Measurements from ENCODE around the gene RIC8B.
A peak's percentile ranks its signal among the peaks of the same experiment; 100 is the strongest.
"Not testable (repeated sequence)": the region's sequence is repeated elsewhere in the genome, so short reads cannot be mapped to it uniquely, and the experiment has no call there.

The RIC8B gene

DNA sequence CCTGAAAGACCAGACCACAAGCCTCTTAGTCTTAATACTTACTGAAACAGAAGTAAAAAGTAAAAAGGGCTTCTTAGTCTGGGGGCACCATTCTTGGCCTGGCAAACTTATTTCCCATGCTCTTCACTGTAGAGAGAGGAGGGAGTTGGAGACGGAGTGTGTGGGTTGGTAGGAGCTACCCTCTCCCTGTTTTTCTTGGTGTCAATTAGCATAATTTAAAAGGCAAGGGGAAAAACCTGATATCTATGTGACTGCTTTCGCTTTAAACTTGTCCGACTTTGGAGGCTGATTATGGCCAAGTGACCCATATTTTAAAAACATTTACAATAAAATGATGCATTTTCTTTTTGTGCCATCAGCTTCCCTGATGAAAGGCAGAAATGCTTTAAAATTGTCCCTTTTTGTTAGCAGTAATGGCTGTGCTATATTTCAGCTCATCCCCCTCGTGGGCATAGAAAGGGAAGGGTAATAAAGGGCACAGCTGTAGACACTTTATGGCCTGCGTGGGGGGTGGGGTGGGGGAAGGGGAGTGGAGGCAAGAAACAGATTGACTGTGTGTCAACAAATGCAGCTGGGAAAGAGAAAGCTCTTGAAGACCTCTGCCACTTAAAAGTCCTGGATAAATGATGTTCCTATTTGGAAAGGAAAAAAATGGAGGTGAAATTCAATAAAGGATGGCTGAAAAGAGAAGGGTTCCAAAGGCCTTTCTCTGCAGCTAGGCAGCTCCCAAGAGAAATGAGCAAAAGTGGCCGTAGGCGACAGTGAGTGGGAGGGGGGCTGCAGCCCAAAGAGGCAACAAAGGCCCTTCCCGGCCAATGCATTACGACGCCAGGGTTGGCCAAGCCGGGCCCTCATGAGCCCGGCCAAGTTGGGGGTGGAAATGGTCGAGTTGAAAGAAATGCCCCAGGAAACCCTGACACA, 123.8 kb downstream of the RIC8B start:
- FAIRE-seq (no peak), DNase-seq (ENCODE audit: low spot score) (no peak)

DNA sequence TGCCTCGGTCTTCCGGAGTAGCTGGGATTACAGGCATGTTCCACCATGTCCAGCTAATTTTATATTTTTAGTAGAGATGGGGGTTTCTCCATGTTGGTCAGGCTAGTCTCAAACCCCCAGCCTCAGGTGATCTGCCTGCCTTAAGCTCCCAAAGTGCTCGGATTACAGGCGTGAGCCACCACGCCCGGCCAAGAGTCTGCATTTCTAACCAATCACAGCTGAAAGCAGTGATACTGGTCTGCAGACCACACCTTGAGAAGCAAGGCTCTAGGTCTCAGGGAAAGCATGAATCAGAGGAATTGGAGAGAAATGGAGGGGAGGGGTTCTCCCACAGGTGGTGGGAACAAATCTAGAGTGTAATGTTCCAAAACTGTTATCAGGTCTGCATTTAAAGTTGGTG, 126.1 kb downstream of the RIC8B start:
- no peak for DNase-seq (ENCODE audit: low spot score)
- FAIRE-seq = no peak

DNA sequence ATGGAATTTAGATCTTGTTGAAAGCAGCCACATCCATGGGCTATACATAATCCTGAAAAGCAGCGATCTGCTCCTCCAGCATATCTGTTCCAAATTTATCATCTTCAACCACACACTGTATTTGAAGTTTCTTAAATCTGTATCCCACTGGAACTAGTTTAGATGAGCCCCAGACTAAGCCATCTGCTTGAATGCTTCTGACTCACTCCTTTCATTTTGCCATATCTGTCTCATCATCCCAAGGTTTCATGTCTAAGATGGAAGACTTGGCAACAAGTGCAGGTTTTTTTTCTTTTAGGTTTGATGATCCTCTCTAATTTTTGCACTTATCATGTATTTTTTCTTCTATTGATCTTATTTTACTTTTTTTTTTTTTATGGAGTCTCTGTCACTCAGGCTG, 126.8 kb downstream of the RIC8B start:
- no peak for DNase-seq (ENCODE audit: low spot score)
- FAIRE-seq = no peak

DNA sequence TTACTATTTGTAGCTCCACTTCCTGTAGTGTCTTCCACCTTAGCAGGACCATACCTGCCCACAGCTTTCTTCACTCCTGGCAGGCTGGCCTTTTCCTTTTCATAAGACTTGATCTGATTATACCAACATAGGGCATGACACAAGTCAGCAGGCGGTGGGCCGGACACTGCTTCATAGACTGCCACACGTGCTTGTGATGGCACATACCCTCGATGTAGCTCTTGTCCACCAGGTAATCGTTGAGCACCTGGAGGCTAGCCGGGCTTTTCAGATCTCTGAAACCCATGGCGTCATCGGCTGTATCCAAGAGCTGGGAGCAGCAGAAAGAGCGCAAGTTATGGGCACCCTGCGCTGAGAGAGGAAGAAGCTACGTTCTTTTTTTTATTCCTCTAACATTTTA, 127.6 kb downstream of the RIC8B start:
- DNase-seq (ENCODE audit: low spot score) = no peak
- no peak for FAIRE-seq

DNA sequence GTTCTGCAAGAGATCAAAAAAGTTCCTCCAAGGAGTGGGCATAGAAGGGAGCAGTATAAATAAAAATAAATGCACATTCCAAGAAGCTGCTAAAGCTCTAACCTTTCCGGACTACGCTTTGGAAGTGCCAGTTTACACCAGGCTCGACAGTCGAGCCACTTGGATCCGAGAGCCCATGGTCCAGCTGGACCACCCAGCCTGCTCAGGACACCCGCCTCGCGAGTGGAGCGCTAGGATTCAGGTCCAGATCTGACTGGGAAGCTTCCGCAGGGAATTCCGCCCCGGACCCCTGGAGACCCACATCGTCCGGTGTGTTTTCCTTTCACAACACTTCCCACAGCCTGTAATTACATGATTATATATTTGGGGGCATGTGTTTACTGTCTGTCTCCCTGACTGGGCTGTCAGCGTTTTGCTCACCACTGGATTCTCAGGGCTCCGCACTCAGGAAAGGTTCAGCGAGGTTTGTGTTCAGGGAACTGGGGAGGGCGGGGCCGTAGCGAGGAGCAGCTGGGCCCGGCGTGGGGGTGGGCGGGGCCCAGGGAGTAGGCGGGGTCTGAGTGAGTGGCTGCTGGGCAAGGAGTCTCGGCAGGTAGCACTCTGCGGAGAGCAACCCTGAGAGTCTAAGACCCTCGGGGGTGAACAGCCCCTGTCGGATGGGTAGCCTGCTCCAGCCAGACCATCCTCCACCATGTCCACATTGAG, 128.9 kb downstream of the RIC8B start:
- DNase-seq (ENCODE audit: low spot score) (no peak), FAIRE-seq (no peak)

DNA sequence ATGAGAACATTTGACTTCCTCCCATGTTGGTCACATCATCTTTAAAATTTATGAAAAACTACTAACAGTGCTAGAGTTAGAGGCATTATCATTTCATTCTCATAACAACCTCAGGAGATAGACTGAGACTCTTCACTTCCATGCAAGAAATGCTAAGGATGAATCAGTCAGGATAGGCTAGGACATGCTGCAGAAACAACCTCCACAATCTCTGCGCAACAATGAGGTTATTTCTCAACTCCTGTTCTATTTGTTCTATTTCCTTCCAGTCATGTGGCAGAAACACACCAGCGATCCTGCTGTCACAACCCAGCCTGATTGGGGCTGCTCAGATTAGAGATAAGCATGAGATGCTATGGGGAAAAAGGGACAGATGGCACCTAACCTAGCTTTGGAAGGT, 132.2 kb downstream of the RIC8B start:
- FAIRE-seq = no peak
- no peak for DNase-seq (ENCODE audit: low spot score)

DNA sequence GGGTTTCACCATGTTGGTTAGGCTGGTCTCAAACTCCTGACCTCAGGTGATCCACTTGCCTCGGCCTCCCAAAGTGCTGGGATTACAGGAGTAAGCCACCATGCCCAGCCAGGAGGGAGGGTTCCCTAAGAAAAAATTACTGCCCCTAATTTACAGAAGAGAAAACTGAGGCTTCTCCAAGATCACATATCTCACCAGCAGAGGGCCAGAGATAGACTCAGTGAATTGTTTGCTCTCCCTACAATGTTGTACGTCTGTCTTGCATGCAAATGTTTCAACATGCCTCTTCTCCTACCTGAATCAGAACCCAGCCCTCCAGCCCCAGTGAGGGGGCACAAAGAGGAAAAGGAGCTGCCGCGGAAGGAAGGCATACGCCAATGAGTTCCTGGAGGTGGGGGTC, 132.9 kb downstream of the RIC8B start:
- DNase-seq (ENCODE audit: low spot score) (no peak), FAIRE-seq (no peak)

DNA sequence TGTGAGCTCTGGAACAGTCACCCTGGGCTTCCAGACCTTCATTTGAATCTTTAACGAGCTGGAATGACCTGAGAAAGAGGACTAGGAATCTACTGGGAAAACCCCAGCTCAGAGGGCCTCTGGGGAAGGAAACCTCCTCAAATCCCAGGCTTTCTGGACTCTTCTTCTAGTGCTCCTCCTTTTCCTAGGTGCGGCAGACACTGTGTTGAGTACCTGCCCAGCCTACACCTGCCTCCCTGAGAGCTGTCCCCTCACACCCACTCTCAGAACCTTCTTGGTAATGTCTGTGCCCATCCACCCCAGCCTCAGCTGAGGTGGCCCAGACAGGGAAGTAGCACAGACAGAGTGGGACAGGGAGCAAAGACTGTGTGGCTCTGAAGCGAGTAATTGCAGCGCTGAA, 133.4 kb downstream of the RIC8B start:
- no peak for DNase-seq (ENCODE audit: low spot score)
- no peak for FAIRE-seq

DNA sequence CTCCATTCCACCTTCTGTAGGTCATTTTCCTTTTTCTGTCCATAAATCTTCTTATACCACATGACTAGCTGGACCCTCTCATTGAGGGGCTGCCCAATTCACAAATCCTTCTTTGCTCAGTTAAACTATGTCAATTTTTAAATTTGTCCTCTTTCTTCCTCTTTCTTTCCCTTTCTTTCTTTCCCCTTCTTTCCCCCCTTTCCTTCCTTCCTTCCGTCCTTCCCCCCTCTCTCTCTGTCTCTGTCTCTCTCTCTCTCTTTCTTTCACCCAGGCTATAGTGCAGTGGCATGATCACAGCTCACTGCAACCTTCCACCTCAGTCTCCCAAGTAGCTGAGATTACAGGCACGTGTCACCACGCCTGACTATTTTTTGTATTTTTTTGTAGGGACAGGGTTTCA, 134.1 kb downstream of the RIC8B start:
- DNase-seq (ENCODE audit: low spot score) (no peak), FAIRE-seq (no peak)

DNA sequence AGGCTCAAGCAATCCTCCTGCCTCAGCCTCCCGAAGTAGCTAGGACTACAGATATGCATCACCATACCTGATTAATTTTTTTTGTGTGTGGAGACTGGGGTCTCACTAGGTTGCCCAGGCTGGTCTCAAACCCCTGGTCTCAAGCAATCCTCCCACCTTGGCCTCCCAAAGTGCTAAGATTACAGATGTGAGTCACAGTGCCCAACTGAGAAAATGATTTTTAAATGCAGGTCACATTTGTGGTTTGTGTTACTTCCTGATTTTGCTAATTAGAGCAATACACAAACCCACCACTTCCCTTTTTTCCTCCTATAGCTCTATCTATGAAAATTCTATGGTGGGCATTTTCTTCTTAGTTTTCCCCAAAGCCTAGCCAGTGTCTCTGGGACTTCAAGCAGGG, 135.7 kb downstream of the RIC8B start:
- no peak for DNase-seq (ENCODE audit: low spot score)
- no peak for FAIRE-seq

DNA sequence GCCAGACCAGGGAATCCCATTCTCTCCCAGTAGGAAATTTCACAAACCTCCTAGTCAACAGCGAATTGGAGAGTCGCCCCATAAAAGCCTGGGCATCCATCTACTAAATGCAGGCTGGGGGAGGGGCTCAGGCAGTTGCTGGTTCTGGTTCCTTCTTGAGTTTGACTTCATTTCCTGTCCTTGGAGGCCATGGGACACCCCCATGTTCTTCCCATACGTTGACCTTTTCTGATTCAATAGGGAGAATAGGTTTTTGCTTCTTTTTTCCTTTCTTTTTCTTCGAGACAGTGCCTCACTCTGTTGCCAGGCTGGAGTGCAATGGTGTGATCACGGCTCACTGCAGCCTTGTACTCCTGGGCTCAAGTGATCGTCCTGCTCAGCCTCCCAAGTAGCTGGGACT, 137.1 kb downstream of the RIC8B start:
- DNase-seq (ENCODE audit: low spot score) = no peak
- no peak for FAIRE-seq

DNA sequence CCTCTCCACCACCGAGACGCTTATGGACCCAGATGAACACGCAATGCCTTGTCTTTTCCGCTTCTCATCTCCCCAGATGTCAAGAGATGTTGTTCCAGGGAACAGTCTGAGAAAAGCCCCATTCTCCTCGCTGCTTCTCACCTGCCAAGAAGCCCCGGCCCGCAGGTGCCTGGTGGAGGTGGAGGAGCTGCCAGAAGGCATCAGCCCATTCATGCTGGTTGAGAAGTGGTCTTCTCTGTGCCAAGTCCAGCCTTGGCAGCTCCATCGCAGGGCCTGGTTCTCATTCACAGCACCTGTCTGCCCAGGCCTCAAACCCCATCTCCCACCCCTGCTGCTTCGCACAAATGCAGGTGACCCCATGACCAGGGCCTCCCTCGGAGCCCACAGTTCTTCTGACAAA, 139.0 kb downstream of the RIC8B start:
- no peak for DNase-seq (ENCODE audit: low spot score)
- FAIRE-seq = no peak

DNA sequence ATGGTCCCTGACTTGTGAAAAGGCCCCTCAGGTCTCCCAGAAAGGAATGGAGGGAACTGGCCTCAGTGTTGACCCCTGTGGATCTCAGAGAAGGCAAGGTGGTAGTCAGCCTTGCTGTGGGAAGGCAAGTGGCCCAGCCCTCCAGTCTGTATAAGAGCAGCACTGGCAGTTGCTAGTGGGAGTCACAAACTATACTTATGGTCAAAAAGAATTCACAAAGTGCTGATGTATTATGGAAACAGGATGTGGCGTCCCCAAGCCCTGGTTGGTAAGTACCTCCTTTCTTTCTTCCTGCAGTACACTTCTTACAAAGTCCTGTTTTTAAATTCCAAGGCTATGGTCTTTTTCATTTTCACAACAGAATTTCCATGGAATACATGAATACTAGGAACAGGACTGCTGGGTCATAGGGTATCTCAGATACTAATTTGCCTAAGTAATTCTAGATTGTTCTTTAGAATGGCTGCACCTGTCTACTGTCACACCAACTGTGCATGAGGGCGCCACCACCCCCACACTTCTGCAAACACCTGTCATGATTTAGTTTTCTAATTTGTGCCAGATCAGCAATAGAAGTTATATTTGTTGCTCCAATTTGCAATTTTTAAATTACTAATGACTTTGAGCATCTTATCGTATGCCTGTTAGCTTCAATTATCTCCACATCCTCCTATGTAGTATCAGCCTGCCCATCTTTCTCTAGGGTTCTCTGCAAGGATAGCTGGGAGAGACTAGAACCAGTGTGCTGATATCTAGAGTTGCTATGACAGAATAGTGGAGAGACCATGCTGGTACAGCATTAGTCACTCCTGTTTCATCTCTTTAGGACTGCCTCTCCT, 140.5 kb downstream of the RIC8B start:
- DNase-seq (ENCODE audit: low spot score) = no peak
- FAIRE-seq = no peak

DNA sequence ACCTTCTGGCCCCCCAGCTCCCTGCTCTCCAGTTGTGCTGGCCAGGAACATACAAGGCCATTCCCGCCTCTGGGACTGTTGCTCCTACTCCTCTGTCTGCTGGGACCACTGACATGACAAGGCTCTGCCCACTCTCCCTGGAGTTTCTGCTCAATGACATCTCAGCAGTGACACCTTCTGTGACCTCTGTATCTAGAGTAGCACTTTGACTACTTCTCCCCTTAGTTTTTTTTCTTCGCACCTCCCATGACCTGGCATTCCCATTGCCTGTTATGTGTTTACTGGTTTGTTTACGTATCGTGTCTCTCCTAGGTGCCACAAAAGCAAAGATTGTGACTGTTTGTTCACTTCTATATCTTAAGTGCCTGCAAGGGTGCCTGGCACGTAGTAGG, 141.1 kb downstream of the RIC8B start:
- no peak for DNase-seq (ENCODE audit: low spot score)
- no peak for FAIRE-seq

DNA sequence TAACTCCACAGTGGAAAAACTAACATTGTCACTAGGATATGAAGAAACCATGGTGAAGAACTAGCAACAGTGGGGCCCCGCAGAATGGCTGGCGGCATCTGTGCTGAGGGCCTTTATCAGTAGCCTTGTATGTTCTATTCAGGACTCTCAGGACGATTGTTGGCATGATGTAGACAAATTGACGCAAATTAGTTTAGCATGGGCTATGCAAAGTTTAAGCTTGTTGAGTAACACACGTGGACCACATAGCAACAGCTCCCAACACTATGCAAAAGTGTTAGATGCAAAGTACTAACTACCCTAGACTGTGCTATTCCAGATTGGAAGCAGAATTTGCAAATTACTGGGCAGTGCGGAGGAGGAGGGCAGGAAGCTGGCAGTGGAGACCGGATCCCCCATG, 143.0 kb downstream of the RIC8B start:
- no peak for DNase-seq (ENCODE audit: low spot score)
- FAIRE-seq = no peak

DNA sequence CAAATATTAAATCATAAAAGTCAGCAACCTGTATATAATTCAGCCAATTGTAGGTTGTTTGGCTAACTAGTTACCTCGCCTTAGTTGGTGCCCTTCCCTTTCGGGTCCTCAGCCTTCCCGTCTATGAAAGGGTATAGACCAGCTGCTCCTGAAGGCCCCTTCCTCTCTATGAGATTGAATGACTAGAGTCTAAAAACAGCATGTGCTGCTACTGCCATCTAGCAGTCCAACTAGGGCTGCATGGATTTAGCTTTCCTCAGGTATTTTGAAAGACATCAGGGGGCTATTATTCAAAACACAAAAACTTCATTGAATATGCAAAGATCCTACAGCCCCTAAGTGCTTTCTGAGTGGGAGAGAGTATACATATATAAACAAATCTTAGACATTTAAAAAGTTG, 144.3 kb downstream of the RIC8B start:
- DNase-seq (ENCODE audit: low spot score) = no peak
- no peak for FAIRE-seq

DNA sequence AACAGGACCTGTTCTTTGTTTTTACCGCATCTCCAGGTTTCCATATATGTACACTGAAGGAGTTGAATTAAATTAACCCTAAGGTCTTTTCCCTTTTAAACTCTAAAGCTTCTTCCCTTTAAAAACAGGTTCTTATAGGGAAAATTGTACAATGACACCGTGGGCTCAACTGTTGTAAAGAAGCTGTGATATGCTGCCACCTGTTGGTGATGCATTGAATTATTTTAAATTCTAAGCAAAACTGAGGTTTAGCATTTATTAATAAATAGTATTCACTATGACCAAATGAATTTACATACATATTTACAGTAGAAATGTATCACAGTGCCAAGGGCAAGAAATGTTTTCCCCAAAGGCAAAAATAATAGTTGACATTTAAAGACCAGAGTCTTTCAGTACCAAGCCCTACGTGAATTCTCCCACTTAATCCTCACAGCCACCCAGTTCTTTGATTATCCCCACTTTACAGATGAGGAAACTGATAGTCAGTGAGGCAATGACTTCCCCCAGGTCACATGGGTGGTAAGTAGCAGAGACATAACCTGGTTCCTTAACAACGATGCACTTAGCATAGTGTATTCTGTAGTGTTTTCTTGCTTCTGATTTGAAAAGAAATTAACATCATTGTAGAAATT, 145.5 kb downstream of the RIC8B start:
- FAIRE-seq (peak; percentile 71), DNase-seq (ENCODE audit: low spot score) (peak; percentile 31)

DNA sequence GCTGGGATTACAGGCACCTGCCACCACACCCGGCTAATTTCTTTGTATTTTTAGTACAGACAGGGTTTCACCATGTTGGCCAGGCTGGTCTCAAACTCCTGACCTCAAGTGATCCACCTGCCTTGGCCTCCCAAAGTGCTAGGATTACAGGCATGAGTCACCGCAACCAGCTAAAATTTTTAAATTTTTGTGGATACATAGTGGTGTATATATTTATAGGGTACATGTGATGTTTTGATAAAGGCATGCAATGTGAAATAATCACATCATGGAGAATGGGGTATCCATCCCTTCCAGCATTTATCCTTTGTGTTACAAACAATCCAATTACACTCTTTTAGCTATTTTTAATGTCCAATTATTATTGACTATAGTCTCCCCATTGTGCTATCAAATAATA, 147.5 kb downstream of the RIC8B start:
- not testable (repeated sequence) for DNase-seq (ENCODE audit: low spot score); FAIRE-seq

DNA sequence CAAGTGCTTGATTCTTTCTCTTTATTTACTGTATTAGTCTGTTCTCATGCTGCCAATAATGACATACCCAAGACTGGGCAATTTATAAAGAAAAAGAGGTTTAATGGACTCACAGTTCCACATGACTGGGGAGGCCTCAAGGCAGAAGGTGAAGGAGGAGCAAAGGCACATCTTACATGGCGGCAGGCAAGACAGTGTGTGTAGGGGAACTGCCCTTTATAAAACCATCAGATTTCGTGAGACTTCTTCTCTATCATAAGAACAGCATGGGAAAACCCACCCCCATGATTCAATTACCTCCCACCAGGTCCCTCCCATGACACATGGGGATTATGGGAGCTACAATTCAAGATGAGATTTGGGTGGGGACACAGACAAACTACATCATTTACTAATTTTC, 149.1 kb downstream of the RIC8B start:
- DNase-seq (ENCODE audit: low spot score); FAIRE-seq: not testable (repeated sequence)

DNA sequence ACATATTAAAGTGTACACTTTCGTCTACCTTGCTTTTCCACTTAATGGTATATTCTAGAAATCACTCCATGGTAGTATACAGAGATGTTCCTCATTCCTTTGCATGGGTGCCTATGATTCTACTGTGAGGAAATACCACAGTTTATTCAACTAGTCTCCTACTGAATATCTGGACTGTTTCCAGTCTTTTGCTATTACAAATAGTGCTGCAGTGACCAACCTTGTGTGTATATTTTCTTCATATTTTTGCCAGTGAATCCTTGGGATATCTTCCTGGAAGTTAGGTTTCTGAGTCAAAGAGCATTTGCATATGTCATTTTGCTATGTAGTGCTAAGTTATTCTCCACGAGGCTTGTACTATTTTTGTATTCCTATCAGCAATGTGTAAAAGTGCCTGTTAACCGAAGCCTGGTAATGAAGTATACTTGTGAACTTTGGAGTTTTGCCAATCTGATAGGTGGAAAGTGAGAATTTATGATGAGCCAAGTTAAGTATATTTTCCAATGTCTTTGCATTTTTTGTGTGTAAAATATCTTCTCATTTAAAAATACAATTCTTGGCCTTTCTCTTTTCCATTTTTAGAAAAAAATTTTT, 149.9 kb downstream of the RIC8B start:
- DNase-seq (ENCODE audit: low spot score) (no peak), FAIRE-seq (no peak)

DNA sequence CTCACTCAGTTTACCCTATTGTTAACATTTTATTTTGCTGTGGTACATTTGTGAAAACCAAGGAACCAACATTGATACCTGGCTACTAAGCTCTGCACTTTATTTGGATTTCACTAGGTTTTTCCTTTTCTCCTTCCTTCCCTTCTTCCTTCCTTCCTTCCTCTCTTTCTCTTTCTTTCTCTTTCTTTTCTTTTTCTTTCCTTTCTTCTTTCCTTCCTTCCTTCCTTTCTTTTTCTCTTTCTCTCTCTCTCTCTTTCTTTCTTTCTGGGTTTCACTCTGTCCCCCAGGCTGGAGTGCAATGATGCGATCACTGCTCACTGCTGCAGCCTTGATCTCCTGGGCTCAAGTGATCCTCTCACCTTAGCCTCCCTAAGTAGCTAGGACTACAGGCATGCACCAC, 152.2 kb downstream of the RIC8B start:
- no peak for FAIRE-seq
- no peak for DNase-seq (ENCODE audit: low spot score)
